Activated effector memory CD4-positive, alpha-beta T cell treated with Interleukin-2 at 50 U/mL for 16 hours (primary cell): ENCODE measurements around the gene ALB.

Experiments
- DNase-seq: peaks from one replicate; pipeline ENCODE4 v3.0.0-alpha.2; 2020

Gene ALB

DNA sequence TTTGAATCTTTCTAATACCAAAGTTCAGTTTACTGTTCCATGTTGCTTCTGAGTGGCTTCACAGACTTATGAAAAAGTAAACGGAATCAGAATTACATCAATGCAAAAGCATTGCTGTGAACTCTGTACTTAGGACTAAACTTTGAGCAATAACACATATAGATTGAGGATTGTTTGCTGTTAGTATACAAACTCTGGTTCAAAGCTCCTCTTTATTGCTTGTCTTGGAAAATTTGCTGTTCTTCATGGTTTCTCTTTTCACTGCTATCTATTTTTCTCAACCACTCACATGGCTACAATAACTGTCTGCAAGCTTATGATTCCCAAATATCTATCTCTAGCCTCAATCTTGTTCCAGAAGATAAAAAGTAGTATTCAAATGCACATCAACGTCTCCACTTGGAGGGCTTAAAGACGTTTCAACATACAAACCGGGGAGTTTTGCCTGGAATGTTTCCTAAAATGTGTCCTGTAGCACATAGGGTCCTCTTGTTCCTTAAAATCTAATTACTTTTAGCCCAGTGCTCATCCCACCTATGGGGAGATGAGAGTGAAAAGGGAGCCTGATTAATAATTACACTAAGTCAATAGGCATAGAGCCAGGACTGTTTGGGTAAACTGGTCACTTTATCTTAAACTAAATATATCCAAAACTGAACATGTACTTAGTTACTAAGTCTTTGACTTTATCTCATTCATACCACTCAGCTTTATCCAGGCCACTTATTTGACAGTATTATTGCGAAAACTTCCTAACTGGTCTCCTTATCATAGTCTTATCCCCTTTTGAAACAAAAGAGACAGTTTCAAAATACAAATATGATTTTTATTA, 28.3 kb downstream of the ALB start:
- no peak for DNase-seq

DNA sequence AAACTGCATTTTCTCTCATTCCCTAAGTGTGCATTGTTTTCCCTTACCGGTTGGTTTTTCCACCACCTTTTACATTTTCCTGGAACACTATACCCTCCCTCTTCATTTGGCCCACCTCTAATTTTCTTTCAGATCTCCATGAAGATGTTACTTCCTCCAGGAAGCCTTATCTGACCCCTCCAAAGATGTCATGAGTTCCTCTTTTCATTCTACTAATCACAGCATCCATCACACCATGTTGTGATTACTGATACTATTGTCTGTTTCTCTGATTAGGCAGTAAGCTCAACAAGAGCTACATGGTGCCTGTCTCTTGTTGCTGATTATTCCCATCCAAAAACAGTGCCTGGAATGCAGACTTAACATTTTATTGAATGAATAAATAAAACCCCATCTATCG, 29.1 kb downstream of the ALB start:
- no peak for DNase-seq

DNA sequence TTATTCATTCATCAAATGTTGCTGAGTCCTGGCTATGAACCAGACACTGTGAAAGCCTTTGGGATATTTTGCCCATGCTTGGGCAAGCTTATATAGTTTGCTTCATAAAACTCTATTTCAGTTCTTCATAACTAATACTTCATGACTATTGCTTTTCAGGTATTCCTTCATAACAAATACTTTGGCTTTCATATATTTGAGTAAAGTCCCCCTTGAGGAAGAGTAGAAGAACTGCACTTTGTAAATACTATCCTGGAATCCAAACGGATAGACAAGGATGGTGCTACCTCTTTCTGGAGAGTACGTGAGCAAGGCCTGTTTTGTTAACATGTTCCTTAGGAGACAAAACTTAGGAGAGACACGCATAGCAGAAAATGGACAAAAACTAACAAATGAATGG, 30.2 kb downstream of the ALB start:
- DNase-seq, result no peak

DNA sequence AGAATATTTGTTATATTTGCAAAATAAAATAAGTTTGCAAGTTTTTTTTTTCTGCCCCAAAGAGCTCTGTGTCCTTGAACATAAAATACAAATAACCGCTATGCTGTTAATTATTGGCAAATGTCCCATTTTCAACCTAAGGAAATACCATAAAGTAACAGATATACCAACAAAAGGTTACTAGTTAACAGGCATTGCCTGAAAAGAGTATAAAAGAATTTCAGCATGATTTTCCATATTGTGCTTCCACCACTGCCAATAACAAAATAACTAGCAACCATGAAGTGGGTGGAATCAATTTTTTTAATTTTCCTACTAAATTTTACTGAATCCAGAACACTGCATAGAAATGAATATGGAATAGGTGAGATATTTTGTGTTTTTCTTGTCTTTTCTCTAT, 31.9 kb downstream of the ALB start, which contains the start of gene AFP:
TSS of gene AFP (plus strand) at position 238 of the 400 bp plus-strand sequence. CDS start at position 280, 42 bp downstream.
- no peak for DNase-seq

DNA sequence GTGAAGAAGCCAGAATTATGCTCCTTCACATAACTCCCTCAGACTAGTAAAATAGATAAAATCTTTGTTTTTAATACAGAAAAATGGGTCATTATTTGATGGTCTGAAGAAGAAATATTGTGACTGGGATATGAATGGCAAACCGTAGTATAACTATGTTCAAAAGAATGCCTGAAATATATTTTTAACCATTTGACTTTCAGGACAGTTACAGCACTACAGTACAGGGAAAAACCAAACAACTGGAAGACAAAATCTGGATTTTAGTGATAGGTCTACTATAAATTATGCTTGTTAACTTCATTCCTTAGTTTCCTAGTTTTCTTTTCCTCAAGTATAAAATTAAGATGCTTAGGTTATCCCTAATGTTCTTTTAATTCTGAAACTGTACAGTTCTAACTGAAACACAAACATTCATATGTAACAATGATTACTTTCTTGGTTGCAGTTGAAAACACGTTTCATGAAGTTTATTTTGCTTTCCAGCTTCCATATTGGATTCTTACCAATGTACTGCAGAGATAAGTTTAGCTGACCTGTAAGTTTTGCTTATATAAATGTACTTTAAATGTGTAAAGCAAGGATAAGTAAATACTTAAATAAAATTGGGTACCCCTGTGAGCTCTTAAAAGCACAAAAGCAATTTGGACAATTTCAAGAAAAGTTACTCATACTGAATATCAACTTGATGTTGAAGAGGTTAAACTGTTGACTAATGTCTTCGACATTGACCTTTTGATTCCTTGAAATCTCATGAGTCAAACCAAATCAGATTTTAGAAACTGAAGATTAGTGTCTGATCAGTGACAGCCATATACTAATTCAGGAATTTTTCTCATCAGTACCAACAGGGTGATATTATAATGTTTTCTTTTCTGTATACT, 32.8 kb downstream of the ALB start:
- DNase-seq, result no peak

DNA sequence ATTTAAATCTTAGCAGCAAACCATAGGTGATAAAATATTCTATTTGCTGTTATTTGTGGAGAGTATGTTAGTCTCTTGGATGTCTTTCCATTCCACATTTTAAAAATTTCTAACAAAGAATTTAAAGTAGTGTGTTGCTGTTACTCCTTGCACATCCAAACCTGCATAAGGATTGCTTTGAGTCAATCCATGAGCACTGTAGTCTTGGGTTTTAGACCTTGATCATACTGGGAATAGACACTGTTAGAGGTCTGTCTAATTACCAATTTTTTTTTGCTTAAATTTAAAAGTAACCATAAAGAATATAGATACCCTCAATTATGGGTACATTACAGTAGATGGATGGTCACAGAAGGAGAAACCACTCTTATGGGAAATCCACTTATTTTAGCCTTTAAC, 33.5 kb downstream of the ALB start:
- DNase-seq, result no peak

DNA sequence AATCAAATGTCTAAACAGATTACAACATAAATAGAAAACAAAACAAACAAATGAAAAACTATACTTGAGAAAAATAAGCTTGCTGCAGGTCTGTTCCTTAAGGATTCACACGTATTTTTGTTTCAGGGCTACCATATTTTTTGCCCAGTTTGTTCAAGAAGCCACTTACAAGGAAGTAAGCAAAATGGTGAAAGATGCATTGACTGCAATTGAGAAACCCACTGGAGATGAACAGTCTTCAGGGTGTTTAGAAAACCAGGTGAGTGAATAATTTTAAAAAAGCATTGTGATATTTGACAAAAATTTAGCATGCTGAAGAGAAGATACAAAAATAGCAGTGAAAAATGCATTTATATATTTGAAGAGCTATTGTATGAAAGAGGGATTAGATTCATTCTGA, 34.0 kb downstream of the ALB start:
- DNase-seq, result no peak

DNA sequence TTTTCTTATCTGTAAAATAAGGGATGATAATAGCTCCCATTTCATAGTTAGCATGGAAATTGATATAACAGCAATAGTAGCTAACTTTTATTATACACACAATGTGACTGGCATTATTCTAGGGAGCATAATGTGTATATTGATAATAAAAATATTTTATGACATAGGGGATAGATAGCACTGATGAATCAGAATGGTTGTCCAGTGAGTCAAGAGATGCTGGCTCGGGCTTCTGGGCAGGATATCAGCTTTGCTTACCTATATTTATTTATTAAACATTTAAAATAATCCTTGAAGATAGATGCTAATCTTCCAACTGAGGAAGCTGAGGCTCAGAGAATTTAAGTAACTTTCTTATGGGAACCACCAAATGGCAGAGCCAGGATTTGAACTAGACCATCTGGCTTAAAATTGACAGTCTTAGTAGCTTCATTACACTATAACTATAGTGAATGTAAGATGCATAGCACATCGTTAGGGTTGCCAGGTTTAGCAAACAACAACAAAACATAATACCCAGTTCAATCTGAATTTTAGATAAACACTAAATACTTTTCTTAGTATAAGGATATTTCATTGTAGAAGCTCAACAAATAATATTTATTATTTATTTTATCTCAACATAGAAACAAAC, 34.6 kb downstream of the ALB start:
- DNase-seq, result no peak

DNA sequence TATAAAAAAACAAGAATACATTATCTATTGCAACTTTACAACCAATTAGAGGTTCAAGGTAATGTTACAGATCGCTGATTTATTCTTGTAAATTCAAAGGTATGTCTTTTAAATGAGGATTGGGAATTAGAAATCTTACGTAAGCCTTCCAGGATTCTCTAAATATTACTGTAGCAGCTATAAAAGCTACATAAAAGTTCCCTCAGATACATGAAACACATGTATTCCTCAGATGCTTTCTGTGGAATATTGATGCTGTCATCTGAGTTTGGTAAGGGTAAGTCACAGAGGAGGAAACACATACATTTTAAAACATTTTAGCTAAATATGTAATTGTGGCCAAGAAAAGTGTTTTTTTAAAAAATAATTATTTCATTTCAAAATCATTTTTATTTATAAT, 35.4 kb downstream of the ALB start:
- DNase-seq, result no peak

DNA sequence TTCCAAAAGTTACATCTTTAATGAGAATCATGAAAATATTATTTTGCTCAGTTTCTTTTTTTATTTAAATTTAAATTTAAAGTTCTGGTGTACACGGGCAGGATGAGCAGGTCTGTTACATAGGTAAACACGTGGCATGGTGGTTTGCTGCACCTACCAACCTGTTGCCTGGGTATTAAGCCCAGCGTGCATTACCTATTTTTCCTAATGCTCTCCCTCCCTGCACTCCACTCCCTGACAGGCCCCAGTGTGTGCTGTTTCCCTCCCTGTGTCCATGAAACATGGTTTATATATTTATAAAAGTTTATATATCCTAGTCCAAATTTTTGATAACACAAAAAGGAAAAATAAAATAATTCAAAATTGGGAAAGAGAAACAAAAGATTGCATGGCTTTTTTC, 35.9 kb downstream of the ALB start:
- no peak for DNase-seq

DNA sequence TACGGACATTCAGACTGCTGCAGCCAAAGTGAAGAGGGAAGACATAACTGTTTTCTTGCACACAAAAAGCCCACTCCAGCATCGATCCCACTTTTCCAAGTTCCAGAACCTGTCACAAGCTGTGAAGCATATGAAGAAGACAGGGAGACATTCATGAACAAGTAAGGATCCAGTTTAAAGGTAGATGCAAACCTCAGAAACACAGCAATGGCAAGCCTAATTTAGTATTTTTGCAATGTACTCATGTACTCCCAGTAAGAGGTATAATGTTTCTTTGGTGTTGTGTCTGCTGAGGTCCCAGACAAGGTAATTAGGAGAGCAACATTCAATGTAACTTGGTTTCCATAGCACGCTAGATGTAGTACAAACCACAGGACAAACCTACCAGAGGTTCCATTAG, 36.6 kb downstream of the ALB start:
- no peak for DNase-seq

DNA sequence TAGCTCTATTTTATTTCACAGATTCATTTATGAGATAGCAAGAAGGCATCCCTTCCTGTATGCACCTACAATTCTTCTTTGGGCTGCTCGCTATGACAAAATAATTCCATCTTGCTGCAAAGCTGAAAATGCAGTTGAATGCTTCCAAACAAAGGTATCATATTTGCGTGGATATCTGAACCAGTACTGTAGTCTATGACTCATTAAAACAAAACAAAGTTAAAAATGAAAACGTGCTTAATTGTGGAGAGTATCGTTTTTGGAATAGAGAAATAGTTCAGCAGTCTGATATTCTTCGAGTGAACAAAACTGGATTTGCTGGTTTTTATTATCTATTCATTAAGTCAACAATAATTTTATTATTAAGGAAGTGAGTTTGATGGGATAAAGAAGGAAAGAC, 38.2 kb downstream of the ALB start:
- no peak for DNase-seq

DNA sequence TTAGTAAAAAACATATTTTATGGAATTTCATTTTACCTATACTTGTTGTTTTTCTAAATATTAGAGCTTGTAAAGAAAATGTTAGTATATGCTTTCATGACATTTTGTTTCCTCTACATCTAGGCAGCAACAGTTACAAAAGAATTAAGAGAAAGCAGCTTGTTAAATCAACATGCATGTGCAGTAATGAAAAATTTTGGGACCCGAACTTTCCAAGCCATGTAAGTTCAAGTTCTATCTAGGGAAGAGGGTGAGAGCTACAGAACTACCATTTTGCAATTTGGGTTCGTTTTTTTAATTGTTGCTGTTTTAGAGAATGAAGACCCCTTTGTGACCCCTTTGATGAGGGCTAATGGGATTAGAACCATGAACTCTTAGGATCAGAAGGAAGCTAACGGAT, 39.1 kb downstream of the ALB start:
- no peak for DNase-seq

DNA sequence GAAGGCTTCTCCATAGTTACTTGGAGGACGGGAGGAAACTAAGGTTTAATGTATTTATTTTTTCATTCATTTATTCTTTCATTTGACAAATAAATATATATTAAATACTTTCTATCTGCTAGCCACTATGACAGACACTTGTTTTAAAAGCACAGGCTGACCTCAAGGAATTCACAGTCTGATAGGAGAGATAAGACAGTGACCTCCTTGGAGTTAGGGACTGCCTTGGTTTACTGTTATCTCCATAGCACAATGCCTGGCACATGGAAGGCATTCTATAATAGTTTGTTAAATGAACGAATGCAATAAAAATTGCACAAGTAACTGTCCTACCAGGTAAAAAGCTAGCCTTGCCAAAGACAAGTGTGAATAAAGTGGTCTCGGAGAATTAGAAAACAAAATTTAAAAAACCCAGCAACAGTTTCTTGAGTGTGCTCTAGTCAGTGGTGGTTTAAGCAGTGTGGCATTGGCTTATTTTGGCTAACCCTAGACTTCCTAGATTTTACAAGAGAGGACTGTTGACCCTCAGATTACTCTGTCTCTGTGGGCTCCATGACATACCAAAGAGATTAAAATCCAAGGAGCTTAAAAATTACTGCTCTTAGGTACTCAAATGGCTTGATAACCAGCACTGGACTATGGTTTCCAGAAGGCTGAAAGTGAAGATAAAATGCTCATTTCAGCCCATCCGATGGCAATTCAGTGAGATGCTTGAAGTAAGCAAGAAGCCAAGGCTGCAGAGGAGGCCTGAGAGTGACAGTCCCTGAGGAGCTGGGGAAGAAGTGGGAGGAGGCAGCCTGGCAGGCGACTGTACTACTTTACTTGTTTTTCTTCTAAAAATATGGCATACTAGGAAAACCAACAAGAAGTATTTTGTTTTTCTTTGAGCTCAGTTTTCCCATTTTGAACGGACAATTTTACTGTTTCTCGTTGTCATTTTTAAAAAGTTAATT, 41.6 kb downstream of the ALB start:
- no peak for DNase-seq

DNA sequence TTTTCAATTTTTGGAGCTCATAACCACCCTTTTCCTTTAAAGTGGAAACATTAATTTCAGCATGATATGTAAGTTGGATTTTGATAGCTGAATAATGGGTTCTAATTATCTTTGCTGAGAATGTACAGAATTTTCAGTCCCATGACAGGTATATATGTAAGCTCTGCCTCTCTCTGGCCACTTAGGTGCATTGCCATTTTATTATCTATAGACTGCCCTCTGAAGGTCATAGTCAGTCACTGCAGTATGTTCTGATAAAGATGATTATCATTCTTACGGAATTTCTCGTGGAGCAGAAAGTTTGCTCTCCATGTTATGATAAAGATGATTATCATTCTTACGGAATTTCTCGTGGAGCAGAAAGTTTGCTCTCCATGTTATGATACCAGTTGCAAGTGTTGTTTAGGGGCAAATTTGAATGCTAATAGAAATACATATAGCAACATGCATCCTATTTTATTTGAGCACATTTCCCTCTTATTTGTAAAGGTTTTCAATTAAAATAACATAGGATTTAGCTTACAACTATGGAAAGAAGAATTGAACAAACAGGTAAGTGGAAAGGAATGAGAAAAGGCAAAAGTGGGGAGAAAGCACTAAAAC, 42.4 kb downstream of the ALB start:
- DNase-seq, result no peak

DNA sequence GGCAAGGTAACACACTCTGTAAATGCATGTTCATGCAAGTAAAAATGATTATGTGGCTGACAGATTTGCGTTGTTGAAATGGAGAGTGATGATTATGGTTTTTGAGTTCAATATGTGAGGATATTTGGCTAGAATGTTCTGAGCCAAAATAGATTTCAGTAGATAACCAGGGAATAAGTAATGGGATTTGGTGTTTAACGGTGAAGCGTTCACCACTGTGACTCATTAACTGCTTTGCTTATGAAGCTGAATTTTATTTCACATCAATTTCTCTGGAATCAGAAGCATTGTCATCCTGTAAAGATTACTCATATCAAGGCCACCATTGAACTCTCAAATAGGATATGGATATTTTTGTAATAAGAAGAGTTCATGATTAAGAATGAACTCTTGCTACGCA, 43.6 kb downstream of the ALB start:
- DNase-seq, result no peak

DNA sequence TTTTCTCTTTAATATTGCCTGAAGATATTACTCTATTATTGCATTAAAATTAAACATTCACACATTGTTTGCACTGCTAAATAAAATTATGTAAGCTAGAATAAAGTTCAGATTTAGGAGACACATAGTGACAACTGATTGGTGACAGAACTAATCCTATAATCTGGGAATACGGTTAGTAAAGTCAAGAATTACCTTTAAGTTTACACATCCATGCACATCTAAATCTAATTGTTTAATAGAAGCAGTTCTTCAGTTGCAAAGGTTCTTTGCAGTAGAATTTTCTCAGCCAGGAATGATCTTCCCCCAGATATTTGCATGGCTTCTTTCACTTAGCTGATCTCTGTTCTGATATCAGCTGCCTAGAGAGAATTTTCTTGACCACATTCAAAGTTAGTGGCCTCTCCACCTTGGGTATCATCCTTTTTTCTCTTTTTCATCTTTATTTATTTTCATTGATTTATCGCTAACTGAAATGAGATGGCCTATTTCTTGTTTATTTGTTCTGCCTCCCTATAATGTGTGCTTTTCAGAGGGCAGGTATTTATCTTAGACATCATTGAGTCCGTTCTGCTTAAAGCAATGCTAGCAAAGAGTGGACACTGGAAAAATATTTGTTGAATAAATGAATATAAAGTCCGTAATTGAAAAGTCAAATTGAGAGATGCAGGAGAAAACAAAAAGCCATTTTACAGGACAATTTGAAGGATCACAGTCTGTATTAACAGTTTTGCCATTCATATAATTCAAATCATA, 44.5 kb downstream of the ALB start:
- no peak for DNase-seq

DNA sequence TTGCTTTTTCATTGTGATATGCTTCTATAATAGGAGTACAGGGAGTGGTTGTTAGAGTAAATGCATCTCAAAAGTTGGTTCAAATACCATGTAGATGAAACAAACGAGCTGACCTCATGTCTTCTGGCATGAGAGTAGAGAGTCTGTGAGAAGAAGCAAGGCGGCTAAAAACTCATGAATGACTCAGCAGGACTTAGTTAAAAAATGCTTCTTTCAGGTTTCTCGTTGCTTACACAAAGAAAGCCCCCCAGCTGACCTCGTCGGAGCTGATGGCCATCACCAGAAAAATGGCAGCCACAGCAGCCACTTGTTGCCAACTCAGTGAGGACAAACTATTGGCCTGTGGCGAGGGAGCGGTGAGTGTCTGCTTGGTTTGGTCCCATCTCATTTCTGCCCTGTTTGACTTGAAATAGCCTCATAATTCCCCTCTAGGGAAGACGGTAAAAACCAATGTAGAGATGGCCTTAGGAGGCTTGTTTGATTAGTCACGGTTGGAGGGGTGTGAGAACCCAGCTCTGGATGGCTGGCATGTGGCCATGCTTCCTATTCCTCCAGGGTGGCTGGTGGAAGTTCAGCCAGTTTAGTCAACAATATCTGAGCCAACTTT, 46.4 kb downstream of the ALB start:
- DNase-seq, result no peak

DNA sequence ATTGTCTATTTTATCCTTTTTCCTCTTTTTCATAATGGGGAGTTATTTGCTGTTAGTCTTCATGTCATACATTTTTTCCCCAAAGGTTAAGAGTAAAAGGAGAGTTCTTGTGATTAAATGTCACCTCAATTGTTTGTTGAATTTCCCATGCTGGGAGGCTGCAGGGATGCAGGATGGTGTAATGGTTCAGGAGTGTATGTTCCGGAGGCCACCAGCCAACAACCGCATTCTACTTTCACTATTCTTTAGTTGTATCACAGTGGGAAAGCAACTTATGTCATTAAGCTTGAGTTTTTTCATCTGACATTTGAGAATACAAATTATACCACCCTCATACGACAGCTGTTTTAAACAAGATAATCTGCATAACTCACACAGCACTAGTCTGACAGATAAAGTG, 47.3 kb downstream of the ALB start:
- DNase-seq, result no peak

DNA sequence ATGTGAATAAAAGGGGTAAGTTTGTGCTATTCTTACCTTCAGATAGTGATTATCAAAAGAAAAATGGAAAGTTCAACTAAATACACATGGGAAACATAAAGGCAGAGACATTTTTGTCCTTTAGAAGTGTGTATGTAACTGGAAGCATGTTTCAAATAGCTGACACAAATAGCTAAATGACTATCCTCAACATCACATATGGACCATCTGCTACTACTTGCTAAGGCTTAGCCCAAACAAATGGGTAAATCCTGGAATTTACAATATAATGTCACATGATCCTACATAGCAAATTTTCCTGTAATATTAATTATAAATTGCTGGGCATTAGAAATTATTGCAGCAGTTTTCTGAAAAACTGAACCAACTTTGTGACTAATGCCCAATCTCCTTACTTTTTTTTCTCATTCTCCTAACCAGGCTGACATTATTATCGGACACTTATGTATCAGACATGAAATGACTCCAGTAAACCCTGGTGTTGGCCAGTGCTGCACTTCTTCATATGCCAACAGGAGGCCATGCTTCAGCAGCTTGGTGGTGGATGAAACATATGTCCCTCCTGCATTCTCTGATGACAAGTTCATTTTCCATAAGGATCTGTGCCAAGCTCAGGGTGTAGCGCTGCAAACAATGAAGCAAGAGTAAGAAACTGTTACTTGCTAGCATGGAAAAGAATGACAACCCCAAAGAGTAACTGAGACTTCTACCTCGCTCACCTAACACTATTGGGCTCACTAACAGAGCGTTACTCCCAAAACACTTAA, 48.1 kb downstream of the ALB start:
- DNase-seq, result no peak
